NT2/D1 (cell line): ENCODE measurements around the gene GGA1.

Source experiments
- SUZ12 ChIP-seq: IDR thresholded peaks from 2 replicates; pipeline ENCODE4 v1.6.1; 2011; ENCODE audit not compliant: insufficient read length, insufficient read depth; ENCODE audit errors: extremely low read depth
- ZNF274 ChIP-seq: IDR thresholded peaks from 2 replicates; pipeline ENCODE4 v1.6.1; 2011; ENCODE audit warnings: mild to moderate bottlenecking, low read depth, low read length

- TF ChIP-seq SUZ12 = no peak
- no peak for TF ChIP-seq ZNF274
Observed at GRCh38 chr22:37604074-37604473, 4.6 kb upstream of the GGA1 start.
